Natural killer cell (primary cell): Measurements from ENCODE around the gene EHD4. TPM values are rescaled to one million over a fixed set of nuclear protein-coding genes. Genes with fewer than 3 reads are reported as not detected.

Experiments
- ATAC-seq, 3 donors: fragments of 150-1000 bp in 2 of 3; fragments of 200-7000 bp in 1 of 3; cut with Tn5 transposase; 1 replicate in 1 of 3; 2 replicates in 2 of 3; pipeline ENCODE4 v1.10.0; 2021; ENCODE audit warnings: mild to moderate bottlenecking in 2 of 3, moderate library complexity in 2 of 3
- DNase-seq, 2 donors: peaks; one replicate each; pipeline versions ENCODE4 v3.0.0 to v3.0.0-alpha.2; 2013 to 2021; ENCODE audit warnings: mixed read lengths in 1 of 2
- H3K27ac ChIP-seq: one replicate; pipeline ENCODE4 v1.5.1; 2013; ENCODE audit warnings: mild to moderate bottlenecking, low read length
- H3K27me3 ChIP-seq: one replicate; pipeline ENCODE4 v1.6.1; 2013; ENCODE audit warnings: low read length; ENCODE audit not compliant: control insufficient read depth, insufficient read depth
- H3K36me3 ChIP-seq: one replicate; pipeline ENCODE4 v1.6.1; 2013; ENCODE audit warnings: low read length; ENCODE audit not compliant: control insufficient read depth, insufficient read depth
- H3K4me1 ChIP-seq: one replicate; pipeline ENCODE4 v1.6.1; 2013; ENCODE audit warnings: low read length; ENCODE audit not compliant: control insufficient read depth, insufficient read depth
- H3K4me3 ChIP-seq: one replicate; pipeline ENCODE4 v1.5.1; 2013; ENCODE audit warnings: low read length
- H3K9me3 ChIP-seq: one replicate; pipeline ENCODE4 v1.6.1; 2013; ENCODE audit warnings: low read length; ENCODE audit not compliant: control insufficient read depth, insufficient read depth
- H3K27ac Mint-ChIP-seq, 2 donors: one replicate each; pipeline ENCODE4 v1.8.0; 2022; ENCODE audit warnings: mild to moderate bottlenecking in 2 of 2, mixed read lengths in 2 of 2, moderate library complexity in 1 of 2
- H3K27me3 Mint-ChIP-seq, 2 donors: one replicate each; pipeline ENCODE4 v1.8.0; 2022; ENCODE audit warnings: low read depth in 2 of 2, mixed read lengths in 2 of 2
- H3K36me3 Mint-ChIP-seq: one replicate; pipeline ENCODE4 v1.8.0; 2022; ENCODE audit warnings: mixed read lengths
- H3K4me1 Mint-ChIP-seq, 2 donors: one replicate each; pipeline ENCODE4 v1.8.0; 2022; ENCODE audit warnings: mixed read lengths in 2 of 2
- H3K4me3 Mint-ChIP-seq: one replicate; pipeline ENCODE4 v1.8.0; 2022; ENCODE audit warnings: mild to moderate bottlenecking, moderate library complexity, mixed read lengths
- H3K9me3 Mint-ChIP-seq, 2 donors: one replicate each; pipeline ENCODE4 v1.8.0; 2022; ENCODE audit warnings: mixed read lengths in 2 of 2
- CTCF ChIP-seq: fragments of 200-600 bp; IDR thresholded peaks from one replicate; pipeline ENCODE4 v1.8.0; 2022; ENCODE audit warnings: antibody characterized with exemption
- WGBS: methylation state at CpG from one replicate; pipeline ENCODE4 v1.1.7; 2013; ENCODE audit warnings: missing lambda C conversion rate; ENCODE audit not compliant: insufficient coverage; 5-methylcytosine and 5-hydroxymethylcytosine counted together
- intact Hi-C: fragments of 100-400 bp; cut with micrococcal nuclease; formaldehyde crosslinking; loops from one replicate; pipeline ENCODE4 v1.14.2; 2022
- total RNA-seq, 4 donors: library from RNA; stranded (reverse); fragments of 120-200 nt in 1 of 4; gene quantifications; one replicate each; pipeline versions ENCODE4 v1.2.3 to v1.2.4, GENCODE V29; 2013 to 2022

Gene EHD4
- total RNA-seq, 3 donors from 2014 or later (not counting 1 experiment from before 2014, with no cell fraction given): 28.4 to 34.6 (median 31.7) TPM

- H3K9me3 Mint-ChIP-seq: no peaks in the 10 kb centered on the region
- Histone ChIP-seq H3K27ac (no peak overlapping the region), H3K9me3 (no peaks in the 10 kb centered on the region), H3K4me3 (no peak overlapping the region), H3K36me3 (peaks cover 7% of the 10 kb centered on the region), H3K27me3 (no peaks in the 10 kb centered on the region), H3K4me1 (peaks cover 12% of the 10 kb centered on the region)
- no peak overlapping the region for H3K4me3 Mint-ChIP-seq
- intact Hi-C loops: no loop called here
- WGBS: 85% methylated on average over 3 of the region's 3 CpGs
- DNase-seq: no peak
- no peak for ATAC-seq
- peaks cover 10 to 13% of the 10 kb centered on the region in 2 donors for H3K4me1 Mint-ChIP-seq
- TF ChIP-seq CTCF: no peak
- H3K27ac Mint-ChIP-seq: no peak overlapping the region
- H3K27me3 Mint-ChIP-seq: no peaks in the 10 kb centered on the region
- H3K36me3 Mint-ChIP-seq: no peaks in the 10 kb centered on the region
These were observed 48.9 kb downstream of the EHD4 start for GRCh38 chr15:41923401-41923997.

GRCh38 chr15:41922353-41922752, 50.0 kb downstream of the EHD4 start:
- Mint-ChIP-seq H3K27ac (no peak overlapping the region), H3K36me3 (no peaks in the 10 kb centered on the region)
- H3K36me3 ChIP-seq: peaks cover 7% of the 10 kb centered on the region

GRCh38 chr15:41921639-41922038, 50.7 kb downstream of the EHD4 start:
- H3K9me3 ChIP-seq: no peaks in the 10 kb centered on the region

More at GRCh38 chr15:41922353-41922752, 50.0 kb downstream of the EHD4 start:
- Mint-ChIP-seq H3K4me1 (peaks cover 13 to 14% of the 10 kb centered on the region in 2 donors), H3K9me3 (no peaks in the 10 kb centered on the region), H3K4me3 (no peak overlapping the region), H3K27me3 (no peaks in the 10 kb centered on the region)
- no peak for DNase-seq
- H3K4me1 ChIP-seq: peaks cover 12% of the 10 kb centered on the region
- 66% methylated on average over 9 of the region's 9 CpGs for WGBS
- H3K9me3 ChIP-seq: no peaks in the 10 kb centered on the region
- no peaks in the 10 kb centered on the region for H3K27me3 ChIP-seq
- no peak for TF ChIP-seq CTCF
- intact Hi-C loops: no loop called here
- H3K27ac ChIP-seq: no peak overlapping the region
- H3K4me3 ChIP-seq: no peak overlapping the region
- no peak for ATAC-seq

More at GRCh38 chr15:41921639-41922038, 50.7 kb downstream of the EHD4 start:
- H3K9me3 Mint-ChIP-seq: no peaks in the 10 kb centered on the region
- H3K4me1 Mint-ChIP-seq: peaks cover 11 to 13% of the 10 kb centered on the region in 2 donors
- Histone ChIP-seq H3K27me3 (no peaks in the 10 kb centered on the region), H3K36me3 (peaks cover 7% of the 10 kb centered on the region), H3K27ac (no peak overlapping the region), H3K4me3 (no peak overlapping the region), H3K4me1 (peaks cover 12% of the 10 kb centered on the region)
- DNase-seq: no peak
- no peak for TF ChIP-seq CTCF
- H3K27ac Mint-ChIP-seq: no peak overlapping the region
- ATAC-seq: no peak
- intact Hi-C loops: no loop called here
- no peak overlapping the region for H3K4me3 Mint-ChIP-seq
- H3K36me3 Mint-ChIP-seq: no peaks in the 10 kb centered on the region
- WGBS: 86% methylated on average over 5 of the region's 5 CpGs
- H3K27me3 Mint-ChIP-seq: no peaks in the 10 kb centered on the region
